ENCODE results near the gene TIGD3.
A peak's percentile ranks its signal among the peaks of the same experiment; 100 is the strongest.

TIGD3 gene

GRCh38 chr11:65384301-65384889 lies 29.8 kb downstream of the TIGD3 start:
- ChIA-PET POLR2A (interaction anchor here (1.1 to 4.1 kb wide), 2 partner anchors 38 to 117 kb away, joined by 4 to 41 read pairs; partner anchors contain the start of gene NEAT1), CTCF (interaction anchor here (1.3 to 6.6 kb wide), 4 partner anchors 15 to 55 kb away, joined by 3 to 37 read pairs (median 4); no protein-coding TSS in a partner anchor)
- no peak overlapping the region for H3K4me3 ChIP-seq (ENCODE audit: low read depth, low read length)
- TF ChIP-seq CTCF (IDR thresholded peaks at IDR 0.05; ENCODE audit: insufficient read depth, low read length, missing control alignments), result no peak
- DNase-seq (ENCODE audit: low read depth, low spot score), result no peak

GRCh38 chr11:65386307-65387140 lies 32.0 kb downstream of the TIGD3 start, which contains the start of gene FRMD8:
FRMD8 (plus strand) TSS chr11:65386637; CDS start chr11:65387037, 400 bp downstream.
- CTCF ChIA-PET, result interaction anchor here (0.7 to 6.1 kb wide), 7 partner anchors 8 to 131 kb away, joined by 3 to 90 read pairs (median 3); no protein-coding TSS in a partner anchor
- POLR2A ChIA-PET, result interaction anchor here (0.6 to 5.6 kb wide), 5 partner anchors 12 to 122 kb away, joined by 3 to 66 read pairs (median 4); partner anchors contain the start of genes MALAT1 and NEAT1
- H3K4me3 ChIP-seq (ENCODE audit: low read depth, low read length), result peak within 1 kb of the TSS; percentile 86
- no peak for TF ChIP-seq CTCF (IDR thresholded peaks at IDR 0.05; ENCODE audit: insufficient read depth, low read length, missing control alignments)
- no peak for DNase-seq (ENCODE audit: low read depth, low spot score)

DNA sequence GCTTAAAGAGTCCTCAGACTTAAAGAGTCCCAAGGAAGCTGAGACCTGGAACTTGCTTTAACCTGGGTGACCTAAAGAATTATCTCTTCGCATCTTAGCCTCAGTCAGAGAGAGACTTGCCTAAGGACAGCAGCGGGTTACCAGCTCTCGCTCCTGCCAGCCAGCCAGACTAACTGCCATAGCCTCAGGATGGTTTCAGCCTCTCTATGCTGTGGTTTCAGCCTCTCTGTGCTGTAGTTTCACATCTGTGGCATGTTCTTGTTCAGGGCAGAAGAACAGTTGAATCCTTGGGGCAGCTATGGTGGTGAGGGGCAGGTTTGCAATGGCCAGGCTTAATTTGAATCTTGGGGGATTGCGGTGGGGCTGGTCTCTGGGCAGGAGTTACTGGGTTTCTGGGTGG lies 34.2 kb downstream of the TIGD3 start:
- no peak for TF ChIP-seq CTCF (IDR thresholded peaks at IDR 0.05; ENCODE audit: insufficient read depth, low read length, missing control alignments)
- H3K4me3 ChIP-seq (ENCODE audit: low read depth, low read length), result peak overlapping the region; percentile 23; the same call in 1 of the 2 replicates
- DNase-seq (ENCODE audit: low read depth, low spot score), result no peak
- CTCF ChIA-PET, result interaction anchor here (1.2 to 6.1 kb wide), 2 partner anchors 10 to 26 kb away, joined by 6 to 90 read pairs; no protein-coding TSS in a partner anchor
- POLR2A ChIA-PET, result interaction anchor here (2.3 to 5.6 kb wide), 2 partner anchors 11 to 32 kb away, joined by 6 to 66 read pairs; partner anchors contain the start of gene NEAT1

DNA sequence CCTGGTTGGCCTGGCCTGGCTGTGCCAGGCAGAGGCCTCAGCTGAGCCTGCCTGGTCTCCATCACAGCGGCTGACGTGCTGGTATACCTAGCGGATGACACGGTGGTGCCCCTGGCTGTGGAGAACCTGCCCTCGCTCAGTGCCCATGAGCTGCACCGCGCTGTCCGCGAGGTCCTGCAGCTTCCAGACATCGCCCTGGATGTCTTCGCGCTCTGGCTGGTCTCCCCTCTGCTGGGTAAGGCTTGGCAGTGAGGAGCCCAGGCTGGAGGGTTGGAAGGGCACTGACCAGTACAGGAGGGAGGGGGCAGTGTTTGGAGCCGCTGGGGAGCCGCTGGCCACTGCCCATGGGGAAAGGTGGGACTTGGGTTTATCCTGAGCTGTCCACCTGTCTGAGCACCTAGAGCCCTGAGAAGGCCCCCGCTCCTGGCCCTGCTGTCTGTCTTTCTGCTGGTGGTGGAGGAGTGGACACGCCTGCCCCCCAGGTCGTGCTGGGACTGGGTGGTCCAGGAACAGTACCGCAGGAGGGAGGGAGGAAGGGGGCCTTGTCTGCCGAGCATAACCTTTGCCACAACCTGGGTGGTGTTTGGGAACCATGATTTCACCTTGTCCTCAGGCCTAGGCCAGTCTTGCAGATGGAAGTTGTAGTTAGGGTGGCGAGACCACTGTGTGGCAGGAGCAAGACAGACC lies 34.9 kb downstream of the TIGD3 start:
- ChIA-PET POLR2A (interaction anchor here (2.3 to 5.6 kb wide), 2 partner anchors 11 to 32 kb away, joined by 6 to 66 read pairs; partner anchors contain the start of gene NEAT1), CTCF (interaction anchor here (1.2 to 6.1 kb wide), 4 partner anchors 11 to 33 kb away, joined by 3 to 90 read pairs (median 8); partner anchors contain the start of gene NEAT1)
- no peak for DNase-seq (ENCODE audit: low read depth, low spot score)
- TF ChIP-seq CTCF (IDR thresholded peaks at IDR 0.05; ENCODE audit: insufficient read depth, low read length, missing control alignments), result no peak
- H3K4me3 ChIP-seq (ENCODE audit: low read depth, low read length), result no peak overlapping the region; the same call in 1 of the 2 replicates

DNA sequence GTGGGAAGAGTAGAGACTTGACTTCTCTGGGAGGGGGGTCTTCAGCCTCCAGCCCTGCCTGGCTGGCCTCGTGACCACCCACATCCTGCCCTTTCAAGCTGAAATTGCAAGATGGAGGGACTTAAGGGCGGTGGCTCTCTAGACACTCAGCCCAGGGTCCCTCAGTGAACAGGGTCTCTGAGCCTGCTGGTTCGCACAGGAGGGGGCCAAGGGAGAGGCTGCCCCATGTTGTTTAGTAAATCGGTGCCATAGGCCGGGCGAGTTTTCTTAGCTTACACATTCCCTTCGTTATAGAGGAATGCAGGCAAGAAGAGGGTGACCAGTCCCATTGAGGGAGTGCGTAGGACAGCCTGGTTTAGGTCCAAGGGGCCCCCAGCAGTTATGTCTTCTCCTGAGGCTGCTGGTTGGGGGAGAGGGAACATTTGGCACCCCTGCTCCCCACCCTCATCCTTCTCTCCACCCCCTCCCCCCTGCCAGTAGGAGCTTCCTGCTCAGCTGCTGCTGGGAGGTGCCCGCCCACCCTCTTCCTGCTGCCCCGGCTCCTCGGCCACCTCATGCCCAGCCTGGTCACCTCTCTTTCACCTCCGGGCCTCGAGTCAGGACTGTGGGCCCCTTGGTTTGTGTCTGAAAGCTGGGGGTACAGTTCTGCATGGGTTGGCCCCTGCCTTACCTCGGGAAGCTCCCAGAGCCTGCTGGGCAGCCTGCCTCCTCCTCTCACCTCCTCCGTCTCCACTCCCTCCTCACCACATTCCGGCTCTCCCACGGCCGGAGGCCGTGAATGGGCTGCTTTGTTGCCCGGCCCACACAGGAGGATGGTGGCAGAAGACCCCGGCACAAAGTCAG lies 35.8 kb downstream of the TIGD3 start:
- DNase-seq (ENCODE audit: low read depth, low spot score), result no peak
- CTCF ChIA-PET, result interaction anchor here (1.0 to 6.1 kb wide), 8 partner anchors 9 to 120 kb away, joined by 3 to 90 read pairs (median 4); partner anchors contain the start of gene NEAT1
- no peak for TF ChIP-seq CTCF (IDR thresholded peaks at IDR 0.05; ENCODE audit: insufficient read depth, low read length, missing control alignments)
- H3K4me3 ChIP-seq (ENCODE audit: low read depth, low read length), result peak overlapping the region; percentile 40
- POLR2A ChIA-PET, result interaction anchor here (0.6 to 5.6 kb wide), 6 partner anchors 24 to 109 kb away, joined by 3 to 66 read pairs (median 4); partner anchors contain the start of genes MALAT1 and NEAT1

Data from AG04449 (cell line).